Measurements from ENCODE around the gene MLF2. TPM values are rescaled to one million over a fixed set of nuclear protein-coding genes. Genes with fewer than 3 reads are reported as not detected.

Gene MLF2
- total RNA-seq, 3 donors from 2014 or later (not counting 1 experiment from before 2014, with no cell fraction given): 114 to 117 (median 116) TPM

DNA sequence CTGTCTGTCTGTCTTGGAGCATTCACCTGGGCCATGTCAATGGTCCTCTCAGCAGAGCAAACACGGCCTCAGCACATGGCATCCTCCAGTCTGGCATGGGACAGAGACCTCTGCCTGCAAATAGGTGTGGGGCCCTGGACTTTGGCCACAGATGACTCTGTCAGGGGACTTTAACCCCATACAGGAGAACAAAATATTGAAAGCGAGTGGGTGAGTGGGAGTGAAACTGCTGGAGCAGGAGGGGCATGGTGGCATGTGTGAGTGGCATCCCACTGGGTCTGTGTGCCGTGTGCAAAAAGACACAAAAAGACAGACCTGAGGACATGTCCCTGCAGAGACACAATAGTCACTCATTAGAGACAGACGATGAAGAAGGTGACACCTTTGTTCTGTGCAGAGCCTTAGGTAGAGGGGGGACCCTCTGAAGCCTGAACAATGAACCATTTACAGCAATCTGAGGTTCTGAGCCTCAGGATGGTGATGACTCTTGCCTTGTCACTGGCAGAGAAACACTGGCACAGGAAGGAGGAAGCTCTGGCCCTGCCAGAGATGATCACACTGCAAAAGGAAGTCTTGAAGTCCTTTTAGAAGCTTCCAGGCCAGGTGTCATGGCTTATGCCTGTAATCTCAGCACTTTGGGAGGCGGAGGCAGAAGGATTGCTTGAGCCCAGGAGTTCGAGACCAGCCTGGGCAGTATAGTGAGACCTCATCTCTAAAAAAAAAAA lies 26.9 kb upstream of the MLF2 start:
- Histone ChIP-seq H3K9me3 (ENCODE audit: control insufficient read depth, insufficient read depth, low read length) (no peaks in the 10 kb centered on the region), H3K36me3 (ENCODE audit: control insufficient read depth, insufficient read depth, low read length) (no peaks in the 10 kb centered on the region), H3K27ac (ENCODE audit: low read length) (no peak overlapping the region), H3K4me3 (ENCODE audit: low read length) (no peak overlapping the region), H3K27me3 (ENCODE audit: control insufficient read depth, insufficient read depth, low read length) (peaks cover 8% of the 10 kb centered on the region), H3K4me1 (ENCODE audit: control insufficient read depth, insufficient read depth, low read length) (peaks cover 24% of the 10 kb centered on the region)
- Mint-ChIP-seq H3K4me3 (no peak overlapping the region), H3K27me3 (ENCODE audit: low read depth in 2 of 2) (peaks cover 36 to 38% of the 10 kb centered on the region in 2 donors), H3K4me1 (peaks cover 13 to 16% of the 10 kb centered on the region in 2 donors), H3K27ac (no peak overlapping the region), H3K9me3 (no peaks in the 10 kb centered on the region), H3K36me3 (no peaks in the 10 kb centered on the region)
- 89% methylated on average over 6 of the region's 6 CpGs for WGBS (ENCODE audit: insufficient coverage)
- ATAC-seq (no peak), DNase-seq (no peak)
- TF ChIP-seq, protein P1, sequence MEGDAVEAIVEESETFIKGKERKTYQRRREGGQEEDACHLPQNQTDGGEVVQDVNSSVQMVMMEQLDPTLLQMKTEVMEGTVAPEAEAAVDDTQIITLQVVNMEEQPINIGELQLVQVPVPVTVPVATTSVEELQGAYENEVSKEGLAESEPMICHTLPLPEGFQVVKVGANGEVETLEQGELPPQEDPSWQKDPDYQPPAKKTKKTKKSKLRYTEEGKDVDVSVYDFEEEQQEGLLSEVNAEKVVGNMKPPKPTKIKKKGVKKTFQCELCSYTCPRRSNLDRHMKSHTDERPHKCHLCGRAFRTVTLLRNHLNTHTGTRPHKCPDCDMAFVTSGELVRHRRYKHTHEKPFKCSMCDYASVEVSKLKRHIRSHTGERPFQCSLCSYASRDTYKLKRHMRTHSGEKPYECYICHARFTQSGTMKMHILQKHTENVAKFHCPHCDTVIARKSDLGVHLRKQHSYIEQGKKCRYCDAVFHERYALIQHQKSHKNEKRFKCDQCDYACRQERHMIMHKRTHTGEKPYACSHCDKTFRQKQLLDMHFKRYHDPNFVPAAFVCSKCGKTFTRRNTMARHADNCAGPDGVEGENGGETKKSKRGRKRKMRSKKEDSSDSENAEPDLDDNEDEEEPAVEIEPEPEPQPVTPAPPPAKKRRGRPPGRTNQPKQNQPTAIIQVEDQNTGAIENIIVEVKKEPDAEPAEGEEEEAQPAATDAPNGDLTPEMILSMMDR (IDR thresholded peaks at IDR 0.05): no peak
- intact Hi-C loops (cut with micrococcal nuclease): loop anchor here (1.0 to 2.0 kb wide), 4 partner anchors 27 to 225 kb away; partner anchors contain the start of gene MLF2

DNA sequence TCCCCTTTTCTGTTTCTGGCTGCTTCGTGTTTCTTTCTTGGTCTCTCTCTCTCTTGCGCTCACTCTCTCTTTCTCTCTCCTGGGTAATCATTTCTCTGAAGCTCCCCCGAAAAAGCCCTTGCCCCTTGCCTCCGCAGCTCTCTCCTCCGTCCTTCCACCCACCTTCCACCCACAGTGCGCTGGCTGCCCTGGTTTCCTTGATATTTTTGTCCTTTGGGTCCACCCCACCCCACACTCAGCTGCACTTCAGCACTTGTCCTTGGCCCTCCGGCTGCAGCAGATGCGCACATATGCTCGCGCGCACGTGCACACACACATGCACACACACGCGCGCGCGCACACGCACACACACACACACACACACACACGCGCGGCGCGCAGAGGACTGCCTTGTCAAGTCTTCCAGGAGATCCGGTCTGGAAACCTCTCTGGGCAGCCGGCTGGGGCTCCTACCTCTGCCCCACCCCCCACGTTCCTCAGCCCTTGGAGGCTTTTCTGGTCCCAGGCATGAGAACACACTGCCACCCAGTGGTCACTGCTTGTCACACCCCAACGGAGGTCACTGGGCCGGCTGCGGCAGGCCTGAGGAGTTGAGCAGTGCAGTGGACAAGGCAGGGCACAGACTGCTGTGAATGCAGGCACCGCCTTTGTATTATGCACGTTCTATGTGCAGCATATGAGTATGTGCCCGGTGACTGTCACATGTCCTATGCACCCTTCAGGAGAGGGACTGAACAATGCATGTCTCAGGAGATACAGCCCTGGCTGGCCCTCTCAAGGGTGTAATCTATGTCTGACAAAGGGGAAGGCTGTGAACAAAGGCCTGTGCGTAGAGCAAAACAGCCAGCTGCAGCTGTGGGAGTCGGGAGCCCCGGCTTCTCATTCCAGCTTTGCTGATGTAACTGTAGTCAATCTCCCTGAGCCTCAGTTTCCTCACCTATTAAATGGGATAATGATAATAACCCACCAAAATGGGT lies 25.9 kb upstream of the MLF2 start:
- Histone ChIP-seq H3K27ac (ENCODE audit: low read length) (peak overlapping the region; percentile 28), H3K27me3 (ENCODE audit: control insufficient read depth, insufficient read depth, low read length) (peaks cover 17% of the 10 kb centered on the region), H3K9me3 (ENCODE audit: control insufficient read depth, insufficient read depth, low read length) (no peaks in the 10 kb centered on the region), H3K36me3 (ENCODE audit: control insufficient read depth, insufficient read depth, low read length) (no peaks in the 10 kb centered on the region), H3K4me3 (ENCODE audit: low read length) (peak overlapping the region; percentile 38), H3K4me1 (ENCODE audit: control insufficient read depth, insufficient read depth, low read length) (peaks cover 34% of the 10 kb centered on the region)
- Mint-ChIP-seq H3K4me1 (peaks cover 13 to 21% of the 10 kb centered on the region in 2 donors), H3K27me3 (ENCODE audit: low read depth in 2 of 2) (peaks cover 45 to 48% of the 10 kb centered on the region in 2 donors), H3K36me3 (no peaks in the 10 kb centered on the region), H3K27ac (peak overlapping the region; percentile 24 to 67), H3K9me3 (no peaks in the 10 kb centered on the region), H3K4me3 (peak overlapping the region; percentile 89)
- DNase-seq (peak; percentile 79 to 94), ATAC-seq (peak; percentile 93 to 99 (median 97))
- TF ChIP-seq, protein P1 (IDR thresholded peaks at IDR 0.05): peak; percentile 93
- intact Hi-C loops (cut with micrococcal nuclease): loop anchor here (1.0 to 2.0 kb wide), 4 partner anchors 26 to 224 kb away; partner anchors contain the start of gene MLF2
- 6% methylated on average over 32 of the region's 35 CpGs for WGBS (ENCODE audit: insufficient coverage)

DNA sequence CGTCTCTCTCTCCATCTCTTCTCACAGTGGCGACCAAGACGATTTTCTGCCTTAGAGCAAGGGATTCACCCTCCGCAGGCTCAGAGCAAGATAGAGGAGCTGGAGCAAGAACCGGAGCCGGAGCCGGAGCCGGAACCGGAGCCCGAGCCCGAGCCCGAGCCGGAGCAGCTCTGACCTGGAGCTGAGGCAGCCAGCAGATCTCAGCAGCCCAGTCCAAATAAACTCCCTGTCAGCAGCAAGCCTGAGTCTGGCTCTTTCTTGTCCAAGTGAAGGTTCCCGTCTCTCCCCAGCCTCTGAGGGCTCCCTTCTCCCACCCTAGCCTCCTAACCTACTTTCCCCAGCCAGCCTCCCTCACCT lies 25.3 kb upstream of the MLF2 start:
- DNase-seq: no peak
- H3K27me3 ChIP-seq (ENCODE audit: control insufficient read depth, insufficient read depth, low read length): peaks cover 18% of the 10 kb centered on the region
- peaks cover 13 to 24% of the 10 kb centered on the region in 2 donors for H3K4me1 Mint-ChIP-seq
- no peaks in the 10 kb centered on the region for H3K36me3 ChIP-seq (ENCODE audit: control insufficient read depth, insufficient read depth, low read length)
- ATAC-seq: no peak
- peaks cover 45 to 52% of the 10 kb centered on the region in 2 donors for H3K27me3 Mint-ChIP-seq (ENCODE audit: low read depth in 2 of 2)
- peaks cover 35% of the 10 kb centered on the region for H3K4me1 ChIP-seq (ENCODE audit: control insufficient read depth, insufficient read depth, low read length)
- no peaks in the 10 kb centered on the region for H3K9me3 Mint-ChIP-seq
- H3K4me3 Mint-ChIP-seq: peak overlapping the region; percentile 89
- H3K27ac Mint-ChIP-seq: peak overlapping the region in 1 of 2 donors; percentile 67
- WGBS (ENCODE audit: insufficient coverage): 85% methylated on average over 14 of the region's 14 CpGs
- H3K36me3 Mint-ChIP-seq: no peaks in the 10 kb centered on the region
- peak overlapping the region; percentile 28 for H3K27ac ChIP-seq (ENCODE audit: low read length)
- no peaks in the 10 kb centered on the region for H3K9me3 ChIP-seq (ENCODE audit: control insufficient read depth, insufficient read depth, low read length)
- H3K4me3 ChIP-seq (ENCODE audit: low read length): no peak overlapping the region
- TF ChIP-seq, protein P1 (IDR thresholded peaks at IDR 0.05): no peak
- intact Hi-C loops (cut with micrococcal nuclease): loop anchor here (2.0 kb wide), 2 partner anchors 215 to 223 kb away; no protein-coding TSS in a partner anchor
